WTC11 (cell line): Measurements from ENCODE around the gene EXOC1.

Source experiments
- CBFB ChIP-seq: sonication (generic); formaldehyde crosslinking; IDR thresholded peaks from 2 replicates; pipeline ENCODE4 v1.8.1; 2022; ENCODE audit warnings: mild to moderate bottlenecking, low read depth, missing genetic modification reagents
- JAZF1 ChIP-seq: fragments of 250-450 bp; sonication (Bioruptor Pico); IDR thresholded peaks from 2 replicates; pipeline ENCODE4 v1.9.0; 2021; ENCODE audit warnings: moderate library complexity, mild to moderate bottlenecking, inconsistent platforms
- TF ChIP-seq, protein P1 (sequence below): fragments of 200-600 bp; IDR thresholded peaks from 2 replicates; pipeline ENCODE4 v1.8.0; 2022; ENCODE audit warnings: antibody characterized with exemption
- TF ChIP-seq, protein P2 (sequence below): sonication (generic); formaldehyde crosslinking; IDR thresholded peaks from 2 replicates; pipeline ENCODE4 v1.8.1; 2022; ENCODE audit warnings: mild to moderate bottlenecking, moderate library complexity, missing genetic modification reagents

DNA sequence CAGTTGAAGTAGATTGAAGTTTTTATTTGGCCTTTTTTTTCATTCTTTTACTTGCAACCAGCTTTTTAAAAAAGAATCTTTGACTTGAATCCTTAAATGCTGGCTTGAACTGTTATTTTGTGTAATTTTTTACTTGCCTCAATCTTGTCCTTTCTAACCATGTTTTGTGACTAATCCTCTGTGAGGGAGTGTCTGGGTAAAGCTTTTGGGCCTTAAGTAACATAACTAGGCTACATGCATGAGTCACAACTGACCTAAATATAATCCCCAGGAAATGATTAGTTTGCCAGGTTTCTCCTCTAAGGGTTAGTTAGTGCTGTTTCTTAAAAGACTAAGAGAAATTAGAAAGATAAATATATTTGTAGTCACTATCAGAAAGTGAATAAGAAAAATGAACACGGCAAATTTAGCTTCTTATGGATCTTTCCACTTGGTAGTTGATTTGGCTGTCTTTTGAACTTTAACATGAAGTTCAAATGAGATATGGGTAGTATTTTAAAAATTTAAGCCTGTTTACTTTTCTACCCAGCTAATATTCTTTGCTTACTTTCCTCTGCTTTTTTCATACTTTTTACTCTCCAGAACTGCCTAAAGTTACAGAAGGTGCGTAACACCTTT, 13.0 kb downstream of the EXOC1 start:
- TF ChIP-seq CBFB (CRISPR knock-in tag) (no peak), JAZF1 (no peak)
- TF ChIP-seq, protein P1, sequence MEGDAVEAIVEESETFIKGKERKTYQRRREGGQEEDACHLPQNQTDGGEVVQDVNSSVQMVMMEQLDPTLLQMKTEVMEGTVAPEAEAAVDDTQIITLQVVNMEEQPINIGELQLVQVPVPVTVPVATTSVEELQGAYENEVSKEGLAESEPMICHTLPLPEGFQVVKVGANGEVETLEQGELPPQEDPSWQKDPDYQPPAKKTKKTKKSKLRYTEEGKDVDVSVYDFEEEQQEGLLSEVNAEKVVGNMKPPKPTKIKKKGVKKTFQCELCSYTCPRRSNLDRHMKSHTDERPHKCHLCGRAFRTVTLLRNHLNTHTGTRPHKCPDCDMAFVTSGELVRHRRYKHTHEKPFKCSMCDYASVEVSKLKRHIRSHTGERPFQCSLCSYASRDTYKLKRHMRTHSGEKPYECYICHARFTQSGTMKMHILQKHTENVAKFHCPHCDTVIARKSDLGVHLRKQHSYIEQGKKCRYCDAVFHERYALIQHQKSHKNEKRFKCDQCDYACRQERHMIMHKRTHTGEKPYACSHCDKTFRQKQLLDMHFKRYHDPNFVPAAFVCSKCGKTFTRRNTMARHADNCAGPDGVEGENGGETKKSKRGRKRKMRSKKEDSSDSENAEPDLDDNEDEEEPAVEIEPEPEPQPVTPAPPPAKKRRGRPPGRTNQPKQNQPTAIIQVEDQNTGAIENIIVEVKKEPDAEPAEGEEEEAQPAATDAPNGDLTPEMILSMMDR: no peak
- TF ChIP-seq, protein P2, sequence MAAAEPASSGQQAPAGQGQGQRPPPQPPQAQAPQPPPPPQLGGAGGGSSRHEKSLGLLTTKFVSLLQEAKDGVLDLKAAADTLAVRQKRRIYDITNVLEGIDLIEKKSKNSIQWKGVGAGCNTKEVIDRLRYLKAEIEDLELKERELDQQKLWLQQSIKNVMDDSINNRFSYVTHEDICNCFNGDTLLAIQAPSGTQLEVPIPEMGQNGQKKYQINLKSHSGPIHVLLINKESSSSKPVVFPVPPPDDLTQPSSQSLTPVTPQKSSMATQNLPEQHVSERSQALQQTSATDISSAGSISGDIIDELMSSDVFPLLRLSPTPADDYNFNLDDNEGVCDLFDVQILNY (CRISPR knock-in tag): no peak
